H9 (cell line): ENCODE measurements around the gene PRKX. TPM values are rescaled to one million over a fixed set of nuclear protein-coding genes. Genes with fewer than 3 reads are reported as not detected.

ENCODE experiments used
- DNase-seq: peaks from one replicate; pipeline ENCODE4 v3.0.0-alpha.2; 2017
- H2AFZ ChIP-seq: one replicate; pipeline ENCODE4 v1.6.1; 2013; ENCODE audit warnings: mild to moderate bottlenecking, low read length, control low read depth, moderate library complexity
- H2AK5ac ChIP-seq: 2 replicates; pipeline ENCODE4 v1.6.1; 2013; ENCODE audit warnings: low read length, control low read depth, mixed read lengths; ENCODE audit not compliant: insufficient read length
- H2BK120ac ChIP-seq: one replicate; pipeline ENCODE4 v1.6.1; 2013; ENCODE audit warnings: low read depth, mild to moderate bottlenecking, low read length, control low read depth, inconsistent platforms; ENCODE audit not compliant: poor library complexity, severe bottlenecking
- H2BK12ac ChIP-seq: 2 replicates; pipeline ENCODE4 v1.6.1; 2013; ENCODE audit warnings: low read length, control low read depth, mixed read lengths, low read depth; ENCODE audit not compliant: insufficient read length
- H2BK15ac ChIP-seq: 2 replicates; pipeline ENCODE4 v1.6.1; 2013; ENCODE audit warnings: low read depth, low read length, control low read depth
- H2BK20ac ChIP-seq: one replicate; pipeline ENCODE4 v1.6.1; 2013; ENCODE audit warnings: low read depth, mild to moderate bottlenecking, low read length, control low read depth, inconsistent platforms; ENCODE audit not compliant: poor library complexity, severe bottlenecking
- H2BK5ac ChIP-seq: 2 replicates; pipeline ENCODE4 v1.6.1; 2013; ENCODE audit warnings: low read length, control low read depth, mixed read lengths; ENCODE audit not compliant: insufficient read length
- H3K14ac ChIP-seq: 2 replicates; pipeline ENCODE4 v1.6.1; 2013; ENCODE audit warnings: low read length, control low read depth; ENCODE audit not compliant: insufficient read depth
- H3K18ac ChIP-seq: 2 replicates; pipeline ENCODE4 v1.6.1; 2013; ENCODE audit warnings: low read depth, mild to moderate bottlenecking, mixed read lengths, low read length, control low read depth; ENCODE audit not compliant: insufficient read length
- H3K23ac ChIP-seq: 2 replicates; pipeline ENCODE4 v1.6.1; 2013; ENCODE audit warnings: low read length, control low read depth, mixed read lengths, low read depth; ENCODE audit not compliant: insufficient read length
- H3K23me2 ChIP-seq: 2 replicates; pipeline ENCODE4 v1.6.1; 2013; ENCODE audit warnings: low read depth, mild to moderate bottlenecking, mixed read lengths, low read length, control low read depth; ENCODE audit not compliant: insufficient read length, poor library complexity, severe bottlenecking
- H3K27ac ChIP-seq: 2 replicates; pipeline ENCODE4 v1.5.1; 2013; ENCODE audit warnings: low read length, control low read depth, mixed read lengths, low read depth; ENCODE audit not compliant: insufficient read length
- H3K27me3 ChIP-seq: 2 replicates; pipeline ENCODE4 v1.6.1; 2013; ENCODE audit warnings: low read length, control low read depth, inconsistent platforms; ENCODE audit not compliant: insufficient read depth
- H3K4ac ChIP-seq: 2 replicates; pipeline ENCODE4 v1.6.1; 2013; ENCODE audit warnings: low read depth, mild to moderate bottlenecking, control low read depth, inconsistent platforms, low read length, moderate library complexity
- H3K4me1 ChIP-seq: 2 replicates; pipeline ENCODE4 v1.6.1; 2013; ENCODE audit warnings: low read length, control low read depth, inconsistent platforms; ENCODE audit not compliant: insufficient read depth
- H3K4me2 ChIP-seq: 2 replicates; pipeline ENCODE4 v1.6.1; 2013; ENCODE audit warnings: low read length, control low read depth, mixed read lengths; ENCODE audit not compliant: insufficient read length, insufficient read depth
- H3K56ac ChIP-seq: 2 replicates; pipeline ENCODE4 v1.6.1; 2013; ENCODE audit warnings: low read depth, mild to moderate bottlenecking, mixed read lengths, low read length, control low read depth; ENCODE audit not compliant: insufficient read length
- H3K79me1 ChIP-seq: 2 replicates; pipeline ENCODE4 v1.6.1; 2013; ENCODE audit warnings: low read depth, mild to moderate bottlenecking, moderate library complexity, low read length, control low read depth, inconsistent platforms; ENCODE audit not compliant: insufficient read depth, poor library complexity, severe bottlenecking
- H3K79me2 ChIP-seq: 2 replicates; pipeline ENCODE4 v1.6.1; 2013; ENCODE audit warnings: low read length, control low read depth, inconsistent platforms; ENCODE audit not compliant: insufficient read depth
- H3K9ac ChIP-seq: 2 replicates; pipeline ENCODE4 v1.6.1; 2013; ENCODE audit warnings: low read length, control low read depth, mixed read lengths; ENCODE audit not compliant: insufficient read length; ENCODE audit errors: extremely low read depth
- H3K9me3 ChIP-seq: one replicate; pipeline ENCODE4 v1.6.1; 2013; ENCODE audit warnings: low read depth, low read length, inconsistent platforms; ENCODE audit not compliant: control insufficient read depth
- H3T11ph ChIP-seq: one replicate; pipeline ENCODE4 v1.6.1; 2013; ENCODE audit warnings: mild to moderate bottlenecking, low read length, control low read depth, inconsistent platforms
- H4K20me1 ChIP-seq: one replicate; pipeline ENCODE4 v1.6.1; 2013; ENCODE audit not compliant: control insufficient read depth, insufficient read length, insufficient read depth
- H4K5ac ChIP-seq: 2 replicates; pipeline ENCODE4 v1.6.1; 2013; ENCODE audit warnings: low read depth, mild to moderate bottlenecking, mixed read lengths, low read length, control low read depth; ENCODE audit not compliant: insufficient read length
- H4K8ac ChIP-seq: replicated peaks from 2 replicates; pipeline ENCODE4 v1.6.1; 2013; ENCODE audit warnings: low read length, control low read depth, mixed read lengths, low read depth; ENCODE audit not compliant: insufficient read length
- H4K91ac ChIP-seq: 2 replicates; pipeline ENCODE4 v1.6.1; 2013; ENCODE audit warnings: low read depth, mild to moderate bottlenecking, moderate library complexity, mixed read lengths, low read length, control low read depth; ENCODE audit not compliant: insufficient read length
- H3K27ac Mint-ChIP-seq, 3 experiments: 2 replicates in 2 of 3; 3 replicates in 1 of 3; pipeline ENCODE4 v1.8.0; 2020 to 2021; ENCODE audit warnings: mixed read lengths in 3 of 3, mild to moderate bottlenecking in 1 of 3, moderate library complexity in 1 of 3
- H3K27me3 Mint-ChIP-seq: 2 replicates; pipeline ENCODE4 v1.8.0; 2021; ENCODE audit warnings: low read depth, mild to moderate bottlenecking, moderate library complexity, mixed read lengths
- H3K36me3 Mint-ChIP-seq, 3 experiments: 2 replicates in 2 of 3; 3 replicates in 1 of 3; pipeline ENCODE4 v1.8.0; 2020 to 2021; ENCODE audit warnings: low read depth in 3 of 3, mixed read lengths in 3 of 3; ENCODE audit not compliant: insufficient read depth in 1 of 3
- H3K4me1 Mint-ChIP-seq, 2 experiments: 2 replicates each; pipeline ENCODE4 v1.8.0; 2020; ENCODE audit warnings: mixed read lengths in 2 of 2
- H3K4me3 Mint-ChIP-seq, 2 experiments: 2 replicates in 1 of 2; 3 replicates in 1 of 2; pipeline ENCODE4 v1.8.0; 2020 to 2021; ENCODE audit warnings: mild to moderate bottlenecking in 2 of 2, mixed read lengths in 2 of 2, moderate library complexity in 1 of 2
- H3K9me3 Mint-ChIP-seq, 2 experiments: 2 replicates in 1 of 2; 3 replicates in 1 of 2; pipeline ENCODE4 v1.8.0; 2020; ENCODE audit warnings: mild to moderate bottlenecking in 2 of 2, mixed read lengths in 2 of 2, moderate library complexity in 1 of 2
- CTCF ChIP-seq: fragments of 200-600 bp; sonication (generic); conservative IDR thresholded peaks from 3 replicates; pipeline ENCODE4 v1.8.0; 2021; ENCODE audit warnings: antibody characterized with exemption, mild to moderate bottlenecking
- WGBS: extraction: QIAGEN DNeasy Blood & Tissue Kit; methylation state at CpG from one replicate; pipeline ENCODE4 v1.1.7; 2013; ENCODE audit warnings: missing lambda C conversion rate, low lambda C conversion rate, mixed read lengths; ENCODE audit not compliant: insufficient read length; ENCODE audit errors: extremely low coverage; 5-methylcytosine and 5-hydroxymethylcytosine counted together
- total RNA-seq: library from RNA; stranded (reverse); gene quantifications from 2 replicates; pipeline ENCODE4 v1.2.1, GENCODE V29; 2021

Gene PRKX
- total RNA-seq, 1 experiment from 2014 or later: 108 TPM

DNA sequence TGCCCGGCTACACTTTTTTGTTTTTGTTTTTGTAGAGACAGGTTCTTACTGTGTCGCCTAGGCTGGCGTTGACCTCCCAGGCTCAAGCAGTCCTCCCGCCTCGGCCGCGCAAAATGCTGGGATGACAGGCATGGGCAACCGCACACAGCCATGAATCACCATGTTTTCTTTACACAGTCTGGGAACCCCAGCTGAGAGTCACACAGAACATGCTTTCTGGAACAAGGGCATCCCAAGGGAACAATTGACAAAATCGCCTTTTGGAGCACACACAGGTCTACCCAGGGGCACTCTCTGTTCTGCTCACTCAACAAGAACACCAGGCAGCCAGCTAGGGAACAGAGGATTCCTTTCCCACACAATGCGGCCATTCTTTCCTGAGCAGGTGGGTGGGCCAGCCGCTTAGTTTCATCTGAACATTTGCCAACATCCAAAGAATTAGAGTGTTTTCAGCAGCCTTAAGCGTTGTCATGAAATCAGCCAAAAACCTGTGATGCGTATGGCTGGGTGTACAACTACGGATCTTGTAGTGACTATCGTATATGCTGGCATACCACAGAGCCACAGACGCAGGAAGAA is 15.7 kb downstream of the PRKX start:
- H4K20me1 ChIP-seq: no peaks in the 10 kb centered on the region
- no CpG with 5 or more reads among the region's 16 CpGs for WGBS
- H2AK5ac ChIP-seq: no peak overlapping the region
- Mint-ChIP-seq H3K9me3 (peaks cover 2 to 9% of the 10 kb centered on the region in 2 experiments; a peak in 2 of 5 replicates), H3K27ac (peak overlapping the region; percentile 12 to 94 (median 89)), H3K36me3 (peaks cover 15 to 50% (median 27%) of the 10 kb centered on the region in 3 experiments), H3K27me3 (no peaks in the 10 kb centered on the region), H3K4me3 (no peak overlapping the region), H3K4me1 (peaks cover 54 to 69% of the 10 kb centered on the region in 2 experiments)
- no peak overlapping the region for H2BK20ac ChIP-seq
- H3K23me2 ChIP-seq: no peaks in the 10 kb centered on the region
- H3K4me1 ChIP-seq: peaks cover 13% of the 10 kb centered on the region
- no peaks in the 10 kb centered on the region for H3K27me3 ChIP-seq
- no peaks in the 10 kb centered on the region for H3K9me3 ChIP-seq
- TF ChIP-seq CTCF: no peak
- H4K5ac ChIP-seq: no peak overlapping the region
- H3K27ac ChIP-seq: no peak overlapping the region
- no peak overlapping the region for H4K8ac ChIP-seq
- H3K79me1 ChIP-seq: peaks cover 6% of the 10 kb centered on the region
- H3K79me2 ChIP-seq: peaks cover 33% of the 10 kb centered on the region; the same call in 1 of the 2 replicates
- H3K9ac ChIP-seq: no peak overlapping the region
- no peak overlapping the region for H3T11ph ChIP-seq
- H2BK5ac ChIP-seq: no peak overlapping the region
- no peak overlapping the region for H3K4ac ChIP-seq
- no peak overlapping the region for H3K56ac ChIP-seq
- H3K23ac ChIP-seq: no peak overlapping the region
- H3K4me2 ChIP-seq: no peak overlapping the region
- H2BK15ac ChIP-seq: no peak overlapping the region
- no peak overlapping the region for H2BK120ac ChIP-seq
- DNase-seq: no peak
- H3K18ac ChIP-seq: peak overlapping the region; percentile 23
- no peak overlapping the region for H4K91ac ChIP-seq
- H2BK12ac ChIP-seq: no peak overlapping the region
- H3K14ac ChIP-seq: no peak overlapping the region
- no peak overlapping the region for H2AFZ ChIP-seq
